Measurements from ENCODE around the gene PGR. TPM values are rescaled to one million over a fixed set of nuclear protein-coding genes. Genes with fewer than 3 reads are reported as not detected.

Gene PGR
- total and polyA plus RNA-seq, 2 donors, result 0.05 to 0.07 TPM

- Histone ChIP-seq H3K27ac (ENCODE audit: low read depth in 1 of 2, low read length in 1 of 2) (no peak overlapping the region), H3K27me3 (ENCODE audit: control insufficient read depth in 2 of 2, insufficient read depth in 1 of 2, low read length in 1 of 2) (peaks cover 43 to 57% of the 10 kb centered on the region in 2 donors), H3K36me3 (ENCODE audit: control insufficient read depth in 2 of 2, insufficient read depth in 2 of 2, low read length in 1 of 2) (no peaks in the 10 kb centered on the region), H3K4me3 (ENCODE audit: low read length in 2 of 2) (peak overlapping the region in 1 of 2 donors; percentile 23), H3K4me1 (ENCODE audit: control insufficient read depth in 2 of 2, insufficient read depth in 2 of 2, low read length in 2 of 2) (peaks cover 0 to 3% of the 10 kb centered on the region in 2 donors), H3K9me3 (ENCODE audit: control insufficient read depth in 2 of 2, insufficient read depth in 1 of 2, low read length in 1 of 2) (no peaks in the 10 kb centered on the region)
- 3% methylated on average over 93 of the region's 93 CpGs for WGBS
- no peak for DNase-seq (ENCODE audit: low read depth in 6 of 9, low spot score in 9 of 9)
Observed at GRCh38 chr11:101127699-101128570, 1.7 kb downstream of the PGR start.

- H3K27ac ChIP-seq (ENCODE audit: low read depth in 1 of 2, low read length in 1 of 2), result no peak overlapping the region
- no peaks in the 10 kb centered on the region for H3K36me3 ChIP-seq (ENCODE audit: control insufficient read depth in 2 of 2, insufficient read depth in 2 of 2, low read length in 1 of 2)
- H3K4me3 ChIP-seq (ENCODE audit: low read length in 2 of 2), result peak overlapping the region in 1 of 2 donors; percentile 23
- peaks cover 43 to 57% of the 10 kb centered on the region in 2 donors for H3K27me3 ChIP-seq (ENCODE audit: control insufficient read depth in 2 of 2, insufficient read depth in 1 of 2, low read length in 1 of 2)
- 3% methylated on average over 55 of the region's 55 CpGs for WGBS
- H3K4me1 ChIP-seq (ENCODE audit: control insufficient read depth in 2 of 2, insufficient read depth in 2 of 2, low read length in 2 of 2), result peaks cover 0 to 3% of the 10 kb centered on the region in 2 donors
- no peaks in the 10 kb centered on the region for H3K9me3 ChIP-seq (ENCODE audit: control insufficient read depth in 2 of 2, insufficient read depth in 1 of 2, low read length in 1 of 2)
- no peak for DNase-seq (ENCODE audit: low read depth in 6 of 9, low spot score in 9 of 9)
Observed at GRCh38 chr11:101127197-101127698, 2.4 kb downstream of the PGR start.

GRCh38 chr11:101126551-101127196, 2.9 kb downstream of the PGR start:
- no peak overlapping the region for H3K4me3 ChIP-seq (ENCODE audit: low read length in 2 of 2)
- no peaks in the 10 kb centered on the region for H3K36me3 ChIP-seq (ENCODE audit: control insufficient read depth in 2 of 2, insufficient read depth in 2 of 2, low read length in 1 of 2)
- WGBS, result 5% methylated on average over 18 of the region's 18 CpGs
- peaks cover 43 to 57% of the 10 kb centered on the region in 2 donors for H3K27me3 ChIP-seq (ENCODE audit: control insufficient read depth in 2 of 2, insufficient read depth in 1 of 2, low read length in 1 of 2)
- no peak overlapping the region for H3K27ac ChIP-seq (ENCODE audit: low read depth in 1 of 2, low read length in 1 of 2)
- DNase-seq (ENCODE audit: low read depth in 6 of 9, low spot score in 9 of 9), result no peak
- H3K9me3 ChIP-seq (ENCODE audit: control insufficient read depth in 2 of 2, insufficient read depth in 1 of 2, low read length in 1 of 2), result no peaks in the 10 kb centered on the region
- peaks cover 0 to 3% of the 10 kb centered on the region in 2 donors for H3K4me1 ChIP-seq (ENCODE audit: control insufficient read depth in 2 of 2, insufficient read depth in 2 of 2, low read length in 2 of 2)

GRCh38 chr11:101115671-101116160, 13.9 kb downstream of the PGR start:
- H3K4me3 ChIP-seq (ENCODE audit: low read length in 2 of 2), result no peak overlapping the region
- H3K27ac ChIP-seq (ENCODE audit: low read depth in 1 of 2, low read length in 1 of 2), result no peak overlapping the region
- 80% methylated on average over 4 of the region's 4 CpGs for WGBS
- DNase-seq (ENCODE audit: low read depth in 6 of 9, low spot score in 9 of 9), result no peak
- no peaks in the 10 kb centered on the region for H3K27me3 ChIP-seq (ENCODE audit: control insufficient read depth in 2 of 2, insufficient read depth in 1 of 2, low read length in 1 of 2)
- H3K4me1 ChIP-seq (ENCODE audit: control insufficient read depth in 2 of 2, insufficient read depth in 2 of 2, low read length in 2 of 2), result no peaks in the 10 kb centered on the region
- H3K9me3 ChIP-seq (ENCODE audit: control insufficient read depth in 2 of 2, insufficient read depth in 1 of 2, low read length in 1 of 2), result no peaks in the 10 kb centered on the region
- no peaks in the 10 kb centered on the region for H3K36me3 ChIP-seq (ENCODE audit: control insufficient read depth in 2 of 2, insufficient read depth in 2 of 2, low read length in 1 of 2)

GRCh38 chr11:101113540-101113939, 16.1 kb downstream of the PGR start:
- no peaks in the 10 kb centered on the region for H3K27me3 ChIP-seq (ENCODE audit: control insufficient read depth in 2 of 2, insufficient read depth in 1 of 2, low read length in 1 of 2)
- WGBS, result 98% methylated on average over 2 of the region's 2 CpGs
- no peak overlapping the region for H3K4me3 ChIP-seq (ENCODE audit: low read length in 2 of 2)
- H3K4me1 ChIP-seq (ENCODE audit: control insufficient read depth in 2 of 2, insufficient read depth in 2 of 2, low read length in 2 of 2), result no peaks in the 10 kb centered on the region
- no peak overlapping the region for H3K27ac ChIP-seq (ENCODE audit: low read depth in 1 of 2, low read length in 1 of 2)
- DNase-seq (ENCODE audit: low read depth in 6 of 9, low spot score in 9 of 9), result no peak
- H3K36me3 ChIP-seq (ENCODE audit: control insufficient read depth in 2 of 2, insufficient read depth in 2 of 2, low read length in 1 of 2), result no peaks in the 10 kb centered on the region
- H3K9me3 ChIP-seq (ENCODE audit: control insufficient read depth in 2 of 2, insufficient read depth in 1 of 2, low read length in 1 of 2), result no peaks in the 10 kb centered on the region

- no peaks in the 10 kb centered on the region for H3K9me3 ChIP-seq (ENCODE audit: control insufficient read depth in 2 of 2, insufficient read depth in 1 of 2, low read length in 1 of 2)
- H3K27me3 ChIP-seq (ENCODE audit: control insufficient read depth in 2 of 2, insufficient read depth in 1 of 2, low read length in 1 of 2), result no peaks in the 10 kb centered on the region
- H3K4me1 ChIP-seq (ENCODE audit: control insufficient read depth in 2 of 2, insufficient read depth in 2 of 2, low read length in 2 of 2), result no peaks in the 10 kb centered on the region
- no peak overlapping the region for H3K4me3 ChIP-seq (ENCODE audit: low read length in 2 of 2)
- H3K27ac ChIP-seq (ENCODE audit: low read depth in 1 of 2, low read length in 1 of 2), result no peak overlapping the region
- DNase-seq (ENCODE audit: low read depth in 6 of 9, low spot score in 9 of 9), result no peak
- no peaks in the 10 kb centered on the region for H3K36me3 ChIP-seq (ENCODE audit: control insufficient read depth in 2 of 2, insufficient read depth in 2 of 2, low read length in 1 of 2)
Observed at GRCh38 chr11:101104716-101105115, 24.9 kb downstream of the PGR start.

- H3K27ac ChIP-seq (ENCODE audit: low read depth in 1 of 2, low read length in 1 of 2), result no peak overlapping the region
- no peak overlapping the region for H3K4me3 ChIP-seq (ENCODE audit: low read length in 2 of 2)
- no peaks in the 10 kb centered on the region for H3K27me3 ChIP-seq (ENCODE audit: control insufficient read depth in 2 of 2, insufficient read depth in 1 of 2, low read length in 1 of 2)
- no peak for DNase-seq (ENCODE audit: low read depth in 6 of 9, low spot score in 9 of 9)
- H3K4me1 ChIP-seq (ENCODE audit: control insufficient read depth in 2 of 2, insufficient read depth in 2 of 2, low read length in 2 of 2), result no peaks in the 10 kb centered on the region
- H3K36me3 ChIP-seq (ENCODE audit: control insufficient read depth in 2 of 2, insufficient read depth in 2 of 2, low read length in 1 of 2), result no peaks in the 10 kb centered on the region
- 94% methylated on average over 2 of the region's 2 CpGs for WGBS
- H3K9me3 ChIP-seq (ENCODE audit: control insufficient read depth in 2 of 2, insufficient read depth in 1 of 2, low read length in 1 of 2), result no peaks in the 10 kb centered on the region
Observed at GRCh38 chr11:101103433-101103832, 26.2 kb downstream of the PGR start.

GRCh38 chr11:101100601-101101000, 29.0 kb downstream of the PGR start:
- Histone ChIP-seq H3K27ac (ENCODE audit: low read depth in 1 of 2, low read length in 1 of 2) (no peak overlapping the region), H3K9me3 (ENCODE audit: control insufficient read depth in 2 of 2, insufficient read depth in 1 of 2, low read length in 1 of 2) (no peaks in the 10 kb centered on the region), H3K27me3 (ENCODE audit: control insufficient read depth in 2 of 2, insufficient read depth in 1 of 2, low read length in 1 of 2) (no peaks in the 10 kb centered on the region), H3K4me3 (ENCODE audit: low read length in 2 of 2) (no peak overlapping the region), H3K4me1 (ENCODE audit: control insufficient read depth in 2 of 2, insufficient read depth in 2 of 2, low read length in 2 of 2) (no peaks in the 10 kb centered on the region), H3K36me3 (ENCODE audit: control insufficient read depth in 2 of 2, insufficient read depth in 2 of 2, low read length in 1 of 2) (no peaks in the 10 kb centered on the region)
- DNase-seq (ENCODE audit: low read depth in 6 of 9, low spot score in 9 of 9), result no peak

GRCh38 chr11:101096036-101096704, 33.4 kb downstream of the PGR start:
- H3K9me3 ChIP-seq (ENCODE audit: control insufficient read depth in 2 of 2, insufficient read depth in 1 of 2, low read length in 1 of 2), result no peaks in the 10 kb centered on the region
- no peaks in the 10 kb centered on the region for H3K27me3 ChIP-seq (ENCODE audit: control insufficient read depth in 2 of 2, insufficient read depth in 1 of 2, low read length in 1 of 2)
- H3K36me3 ChIP-seq (ENCODE audit: control insufficient read depth in 2 of 2, insufficient read depth in 2 of 2, low read length in 1 of 2), result no peaks in the 10 kb centered on the region
- DNase-seq (ENCODE audit: low read depth in 6 of 9, low spot score in 9 of 9), result no peak
- no peak overlapping the region for H3K27ac ChIP-seq (ENCODE audit: low read depth in 1 of 2, low read length in 1 of 2)
- no peaks in the 10 kb centered on the region for H3K4me1 ChIP-seq (ENCODE audit: control insufficient read depth in 2 of 2, insufficient read depth in 2 of 2, low read length in 2 of 2)
- H3K4me3 ChIP-seq (ENCODE audit: low read length in 2 of 2), result no peak overlapping the region
- 83% methylated on average over 4 of the region's 4 CpGs for WGBS

Data from thymus (tissue), 11 donors.